Chondrocyte (in vitro differentiated cells): ENCODE measurements around the gene ANXA3. TPM values are rescaled to one million over a fixed set of nuclear protein-coding genes. Genes with fewer than 3 reads are reported as not detected.

Source experiments
- DNase-seq: peaks from one replicate; pipeline ENCODE4 v3.0.0; 2021; ENCODE audit warnings: mixed read lengths, low spot score
- H3K27ac Mint-ChIP-seq: one replicate; pipeline ENCODE4 v1.8.0; 2021; ENCODE audit warnings: mild to moderate bottlenecking, moderate library complexity, mixed read lengths; ENCODE audit not compliant: unreplicated experiment
- H3K27me3 Mint-ChIP-seq: 2 replicates; pipeline ENCODE4 v1.8.0; 2021; ENCODE audit warnings: low read depth, mixed read lengths
- H3K36me3 Mint-ChIP-seq: 2 replicates; pipeline ENCODE4 v1.8.0; 2021; ENCODE audit warnings: low read depth, mixed read lengths
- H3K4me1 Mint-ChIP-seq: 2 replicates; pipeline ENCODE4 v1.8.0; 2021; ENCODE audit warnings: low read depth, mild to moderate bottlenecking, mixed read lengths
- H3K4me3 Mint-ChIP-seq: one replicate; pipeline ENCODE4 v1.8.0; 2021; ENCODE audit warnings: mild to moderate bottlenecking, moderate library complexity, mixed read lengths; ENCODE audit not compliant: unreplicated experiment
- H3K9me3 Mint-ChIP-seq: 2 replicates; pipeline ENCODE4 v1.8.0; 2021; ENCODE audit warnings: low read depth, mixed read lengths
- CTCF ChIP-seq: fragments of 200-600 bp; sonication (generic); IDR thresholded peaks from 2 replicates; pipeline ENCODE4 v1.5.0; 2021; ENCODE audit warnings: antibody characterized with exemption, mild to moderate bottlenecking, moderate library complexity
- total RNA-seq: library from RNA; stranded (reverse); gene quantifications from 3 replicates; pipeline ENCODE4 v1.2.1, GENCODE V29; 2021

ANXA3 gene
- total RNA-seq, 1 donor from 2014 or later = 21.9 TPM

GRCh38 chr4:78528327-78528726, 23.2 kb upstream of the ANXA3 start:
- Mint-ChIP-seq H3K27ac (no peak overlapping the region), H3K4me1 (no peaks in the 10 kb centered on the region), H3K4me3 (no peak overlapping the region), H3K27me3 (no peaks in the 10 kb centered on the region), H3K36me3 (peaks cover 2% of the 10 kb centered on the region), H3K9me3 (peaks cover 7% of the 10 kb centered on the region)
- no peak for TF ChIP-seq CTCF
- DNase-seq = no peak

GRCh38 chr4:78529569-78530209, 21.9 kb upstream of the ANXA3 start:
- H3K36me3 Mint-ChIP-seq = peaks cover 2% of the 10 kb centered on the region
- DNase-seq = no peak

GRCh38 chr4:78532046-78532445, 19.5 kb upstream of the ANXA3 start:
- no peak for TF ChIP-seq CTCF
- Mint-ChIP-seq H3K9me3 (peaks cover 7% of the 10 kb centered on the region), H3K4me1 (no peaks in the 10 kb centered on the region), H3K4me3 (no peak overlapping the region), H3K27ac (no peak overlapping the region), H3K36me3 (peaks cover 12% of the 10 kb centered on the region), H3K27me3 (no peaks in the 10 kb centered on the region)
- no peak for DNase-seq

More at GRCh38 chr4:78529569-78530209, 21.9 kb upstream of the ANXA3 start:
- H3K27me3 Mint-ChIP-seq = no peaks in the 10 kb centered on the region
- no peak overlapping the region for H3K4me3 Mint-ChIP-seq
- TF ChIP-seq CTCF = no peak
- no peak overlapping the region for H3K27ac Mint-ChIP-seq
- H3K9me3 Mint-ChIP-seq = peaks cover 7% of the 10 kb centered on the region
- H3K4me1 Mint-ChIP-seq = no peaks in the 10 kb centered on the region

DNA sequence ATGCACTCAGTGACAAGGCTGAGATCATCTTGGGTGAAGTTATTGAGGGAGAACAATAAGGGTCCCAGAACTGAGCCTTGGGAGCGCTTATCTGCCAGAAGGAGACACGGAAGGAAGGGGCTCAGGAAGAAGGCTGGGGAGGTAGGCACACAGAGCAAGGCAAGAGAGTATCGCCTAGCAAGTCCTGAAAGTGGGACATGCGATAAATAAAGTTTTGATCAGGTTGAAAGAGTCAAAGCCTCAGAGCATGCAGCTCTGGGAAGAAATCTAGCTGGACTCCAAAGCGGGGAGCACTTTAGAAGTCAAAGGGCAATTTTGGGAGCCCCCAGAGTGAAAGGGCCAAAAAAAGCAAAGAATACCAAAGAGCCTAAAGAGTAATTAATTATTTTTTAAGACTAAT, 17.7 kb upstream of the ANXA3 start:
- no peak overlapping the region for H3K4me3 Mint-ChIP-seq
- H3K36me3 Mint-ChIP-seq = peaks cover 12% of the 10 kb centered on the region
- peaks cover 7% of the 10 kb centered on the region for H3K9me3 Mint-ChIP-seq
- DNase-seq = no peak
- H3K4me1 Mint-ChIP-seq = no peaks in the 10 kb centered on the region
- H3K27me3 Mint-ChIP-seq = no peaks in the 10 kb centered on the region
- no peak for TF ChIP-seq CTCF
- H3K27ac Mint-ChIP-seq = no peak overlapping the region

- Mint-ChIP-seq H3K9me3 (peaks cover 7% of the 10 kb centered on the region), H3K27ac (no peak overlapping the region), H3K36me3 (peaks cover 12% of the 10 kb centered on the region), H3K27me3 (no peaks in the 10 kb centered on the region), H3K4me1 (no peaks in the 10 kb centered on the region), H3K4me3 (no peak overlapping the region)
- no peak for DNase-seq
- TF ChIP-seq CTCF = no peak
Measured at GRCh38 chr4:78534286-78534955, 17.1 kb upstream of the ANXA3 start.
